Measurements from ENCODE around the gene CYYR1.

Gene CYYR1
- 0 to 0.07 reads per million in 2 donors for total RNA-seq

- no peak for DNase-seq
Measured at GRCh38 chr21:26572702-26573381, at the start of gene CYYR1. CYYR1 (minus strand) TSS chr21:26573286; CDS start chr21:26572940, 346 bp downstream.

GRCh38 chr21:26617176-26617575 lies 44.1 kb upstream of the CYYR1 start:
- no peak for DNase-seq

DNA sequence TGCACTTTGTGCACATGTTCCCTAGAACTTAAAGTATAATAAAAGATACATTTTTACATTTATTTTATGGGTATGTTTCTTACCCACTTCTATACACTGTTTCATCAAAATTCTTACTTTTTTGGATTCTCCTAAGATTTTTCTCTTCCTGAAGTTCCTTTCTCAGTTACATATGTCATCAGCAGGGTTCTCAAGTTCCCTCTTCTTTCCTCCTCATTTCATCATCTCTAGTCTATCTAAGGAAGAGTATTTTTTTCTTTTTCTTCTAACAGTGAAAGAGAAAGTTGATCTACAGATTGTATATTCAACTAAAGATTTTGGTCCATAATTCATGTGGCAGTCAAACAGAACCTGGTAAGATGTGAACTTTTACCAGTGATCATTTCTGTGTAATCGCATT lies 41.2 kb upstream of the CYYR1 start:
- no peak for DNase-seq

- DNase-seq, result no peak
Measured at GRCh38 chr21:26599261-26599660, 26.2 kb upstream of the CYYR1 start.

GRCh38 chr21:26597981-26598380 lies 24.9 kb upstream of the CYYR1 start:
- no peak for DNase-seq

GRCh38 chr21:26597031-26597430 lies 23.9 kb upstream of the CYYR1 start:
- DNase-seq, result no peak

GRCh38 chr21:26595971-26596370 lies 22.9 kb upstream of the CYYR1 start:
- no peak for DNase-seq

DNA sequence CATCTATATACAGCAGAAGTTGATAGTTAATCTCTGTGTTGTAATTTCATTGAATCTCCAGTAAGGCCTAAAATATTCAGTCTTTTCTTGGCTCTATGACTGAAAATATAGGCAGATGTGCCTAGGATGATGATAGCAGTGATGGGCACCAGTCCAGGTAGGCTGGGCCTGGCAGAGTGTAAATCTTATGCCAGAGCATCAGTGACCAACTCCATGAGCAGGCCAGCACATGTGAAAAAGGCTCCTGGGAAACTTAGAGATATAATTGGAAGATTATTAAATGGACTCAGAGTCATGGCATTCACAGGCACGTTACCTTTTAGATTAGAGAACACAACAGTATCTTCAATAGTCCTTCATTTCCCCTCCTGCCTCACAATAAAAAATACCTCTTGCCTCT lies 20.7 kb upstream of the CYYR1 start:
- no peak for DNase-seq

GRCh38 chr21:26591543-26591942 lies 18.5 kb upstream of the CYYR1 start:
- DNase-seq, result no peak

DNA sequence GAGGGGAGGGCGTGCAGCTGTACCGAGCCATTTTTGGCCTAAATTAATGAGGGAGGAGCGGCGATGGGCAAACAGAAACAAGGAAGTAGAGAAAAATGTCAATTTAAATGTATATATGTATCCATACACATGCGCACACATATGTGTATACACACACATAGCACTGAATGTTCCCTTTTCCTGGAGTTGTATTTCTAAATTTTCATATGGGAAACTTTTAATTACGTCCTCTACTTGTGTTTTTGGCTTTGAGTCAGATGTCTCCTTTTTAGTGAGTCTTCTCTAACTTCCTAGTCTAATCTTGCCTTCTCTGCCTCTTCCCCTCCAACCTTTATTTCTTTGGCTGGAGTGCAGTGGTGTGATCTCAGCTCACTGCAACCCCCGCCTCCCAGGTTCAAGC lies 15.4 kb upstream of the CYYR1 start:
- no peak for DNase-seq

- DNase-seq, result no peak
Measured at GRCh38 chr21:26587736-26588201, 14.7 kb upstream of the CYYR1 start.

DNA sequence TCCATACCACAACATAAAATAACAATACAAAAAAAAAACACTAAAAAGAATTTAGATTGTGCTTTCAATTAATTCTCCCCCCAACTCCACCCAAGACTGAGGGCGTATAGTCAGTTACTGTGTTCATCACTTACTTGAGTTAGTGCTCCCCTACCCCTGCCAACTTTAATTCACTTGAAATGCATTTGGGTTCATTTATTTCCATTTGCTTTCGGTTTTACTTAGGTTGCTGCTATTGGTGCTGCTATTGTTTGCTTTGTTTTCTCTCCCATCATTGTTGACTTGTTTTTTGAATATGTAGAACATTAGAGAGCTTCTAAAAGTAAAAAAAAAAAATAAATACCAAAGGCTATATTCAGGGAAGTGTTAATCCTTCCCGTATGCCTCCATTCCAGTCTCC lies 10.7 kb upstream of the CYYR1 start:
- no peak for DNase-seq

DNA sequence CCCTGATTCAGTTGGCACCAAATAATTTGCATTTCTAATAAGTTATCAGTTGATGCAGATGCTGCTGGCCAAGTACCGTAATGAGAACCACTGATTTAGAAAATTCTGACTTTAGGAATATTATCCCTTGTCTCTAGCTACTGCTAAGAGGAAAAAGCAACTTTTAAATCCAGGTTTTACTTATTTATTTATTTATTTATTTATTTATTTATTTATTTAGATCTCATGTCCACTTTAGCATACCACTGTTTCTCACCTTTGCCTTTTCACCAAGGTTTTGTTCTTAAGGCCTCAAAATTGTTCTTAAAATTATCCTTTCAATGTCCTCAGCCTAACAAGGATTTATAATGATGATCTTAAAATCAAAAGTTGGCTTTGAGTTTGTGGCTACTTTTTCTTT lies 8.7 kb upstream of the CYYR1 start:
- DNase-seq, result no peak

- DNase-seq, result no peak
Measured at GRCh38 chr21:26572076-26572701, 897 bp downstream of the CYYR1 start.

GRCh38 chr21:26570203-26570602 lies 2.9 kb downstream of the CYYR1 start:
- no peak for DNase-seq

- DNase-seq, result no peak
Measured at GRCh38 chr21:26565546-26565945, 7.5 kb downstream of the CYYR1 start.

GRCh38 chr21:26565111-26565510 lies 8.0 kb downstream of the CYYR1 start:
- DNase-seq, result no peak

- no peak for DNase-seq
Measured at GRCh38 chr21:26563856-26564503, 9.1 kb downstream of the CYYR1 start.

DNA sequence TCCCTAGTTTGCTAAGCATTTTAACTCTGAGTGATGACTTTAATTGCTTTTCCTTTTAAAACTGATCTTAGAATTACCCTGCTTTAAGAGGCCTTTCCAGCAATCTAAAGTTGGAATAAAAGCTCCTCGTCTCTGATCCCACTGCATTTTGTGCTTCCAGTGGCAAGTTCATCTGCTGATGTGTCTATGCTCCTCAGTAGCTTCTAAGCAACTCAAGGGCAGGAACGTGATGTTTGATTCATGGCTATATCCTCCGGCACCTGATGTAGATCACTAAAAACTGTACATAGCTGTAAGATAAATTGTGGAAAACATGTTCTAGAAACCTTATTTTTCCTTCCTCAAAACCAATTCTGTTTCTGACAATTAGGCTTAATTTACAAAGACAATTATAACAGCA lies 12.5 kb downstream of the CYYR1 start:
- DNase-seq, result no peak

DNA sequence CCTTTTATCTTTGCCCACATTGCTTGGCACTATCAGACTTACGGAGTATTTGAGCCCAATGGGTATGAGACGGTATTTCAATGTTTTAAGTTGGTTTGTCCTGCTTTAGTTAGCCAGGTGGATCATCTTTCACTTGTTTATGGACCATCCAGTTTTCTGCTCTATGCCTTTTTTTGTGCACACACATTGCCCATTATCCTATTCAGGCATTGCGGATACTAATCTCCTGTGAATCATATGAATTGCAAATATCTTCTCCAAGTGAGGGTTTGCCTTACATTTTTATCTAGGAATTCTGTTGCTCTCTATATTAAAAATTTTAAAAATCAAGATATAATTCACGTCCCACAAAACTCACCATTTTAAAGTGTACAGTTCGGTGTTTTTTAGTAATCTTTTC lies 14.0 kb downstream of the CYYR1 start:
- DNase-seq, result no peak

DNA sequence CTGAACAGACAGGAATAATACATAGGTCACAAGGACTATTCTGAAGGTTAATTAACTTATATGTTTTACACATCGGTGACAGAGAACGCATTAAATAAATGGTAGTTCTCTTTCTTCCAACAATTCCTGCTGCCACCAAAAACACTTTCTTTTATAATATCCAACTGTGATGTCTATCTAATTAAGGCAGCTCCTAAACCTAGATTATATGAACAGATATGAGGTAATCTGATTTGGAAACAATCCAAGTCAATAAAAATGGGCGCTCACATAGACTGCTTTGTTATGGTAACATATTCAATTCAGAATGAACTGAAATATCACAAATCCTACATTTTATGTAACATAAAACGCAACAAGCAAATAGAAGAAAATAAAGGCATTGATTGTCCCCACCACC lies 16.0 kb downstream of the CYYR1 start:
- no peak for DNase-seq

DNA sequence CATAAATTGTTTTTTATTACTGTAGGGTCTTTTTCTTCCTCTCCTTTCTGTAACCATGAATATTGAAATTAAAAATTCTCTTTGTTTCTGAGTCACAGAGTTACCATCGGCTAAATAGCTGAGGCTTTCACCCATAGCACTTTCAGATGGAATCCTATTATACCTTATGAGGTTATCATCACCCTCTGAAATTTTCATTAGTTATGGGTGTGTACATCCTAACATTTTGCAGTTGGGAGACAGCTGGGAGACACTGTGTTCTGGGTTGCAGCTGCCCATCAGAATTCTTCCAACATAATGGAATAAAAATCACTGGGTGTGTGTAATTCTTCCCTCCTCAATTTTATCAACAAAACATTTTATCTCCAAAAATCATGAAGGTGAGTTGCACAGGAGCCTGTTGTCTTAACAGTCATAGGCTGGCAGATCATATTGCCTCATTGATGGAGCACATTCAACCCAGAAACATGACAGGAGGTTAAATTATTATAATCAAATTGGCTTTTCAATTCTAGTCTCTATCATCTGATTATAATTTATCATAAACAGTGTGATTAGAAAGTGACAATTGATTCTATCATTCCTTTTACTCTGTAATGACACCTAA lies 17.4 kb downstream of the CYYR1 start:
- no peak for DNase-seq

DNA sequence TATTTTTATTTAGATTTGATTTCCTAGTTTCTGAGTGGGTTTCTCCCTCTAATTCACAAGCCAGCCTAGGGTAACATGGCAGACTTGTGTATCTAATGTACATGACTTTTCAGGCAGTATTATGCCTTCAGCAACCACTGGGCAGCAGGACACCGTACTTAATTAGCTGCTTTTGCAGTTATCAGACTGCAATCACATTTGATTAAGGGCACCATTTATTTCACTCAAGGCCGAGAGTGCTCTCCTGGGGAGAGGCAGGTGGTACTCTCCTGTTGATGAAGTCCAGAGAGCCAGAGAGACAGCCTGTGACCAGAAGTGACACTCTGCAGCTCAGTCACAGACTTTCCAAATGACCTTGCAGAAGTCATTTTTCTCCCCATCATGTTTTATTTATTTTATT lies 18.7 kb downstream of the CYYR1 start:
- no peak for DNase-seq

DNA sequence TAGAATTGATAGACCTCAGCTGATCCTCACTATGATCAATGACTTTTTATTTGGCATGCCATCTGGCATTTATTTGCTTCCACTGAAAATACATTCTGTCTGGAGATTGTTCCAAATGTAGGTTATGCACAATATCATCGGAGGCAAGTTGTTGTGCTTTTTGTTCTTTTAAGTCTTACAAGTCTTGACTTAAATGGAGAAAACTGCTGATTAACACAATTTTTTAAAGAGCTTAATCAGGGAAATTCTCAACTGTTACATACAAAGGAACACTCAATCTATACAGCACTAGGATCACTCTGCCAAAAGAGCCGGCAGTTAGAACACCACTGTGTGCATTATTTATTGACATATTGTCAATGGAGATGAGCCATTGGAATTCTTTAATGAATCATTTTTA lies 19.2 kb downstream of the CYYR1 start:
- DNase-seq, result no peak

Measured in T-helper 9 cell (primary cell).